DMS53 (cell line): ENCODE measurements around the gene LARP1.
A peak's percentile ranks its signal among the peaks of the same experiment; 100 is the strongest.
"Not testable (repeated sequence)": the region's sequence is repeated elsewhere in the genome, so short reads cannot be mapped to it uniquely, and the experiment has no call there.

Experiments used
- DNase-seq: peaks from one replicate; lab custom pipeline; 2025; lab: John Stamatoyannopoulos, UW

The LARP1 gene

GRCh38 chr5:154755361-154756008 is at the start of gene LARP1:
Gene LARP1, plus strand, starts transcription at chr5:154755377. Its CDS starts 381 bp downstream, at chr5:154755758.
- peak; percentile 76 for DNase-seq

GRCh38 chr5:154706416-154706815 is 48.8 kb upstream of the LARP1 start:
- no peak for DNase-seq

GRCh38 chr5:154707641-154708040 is 47.5 kb upstream of the LARP1 start:
- DNase-seq: no peak

GRCh38 chr5:154708207-154708606 is 47.0 kb upstream of the LARP1 start:
- DNase-seq: no peak

GRCh38 chr5:154708846-154709245 is 46.3 kb upstream of the LARP1 start:
- no peak for DNase-seq

- no peak for DNase-seq
These were observed 45.5 kb upstream of the LARP1 start for GRCh38 chr5:154709368-154710305.

GRCh38 chr5:154712518-154713437 is 42.4 kb upstream of the LARP1 start:
- peak; percentile 90 for DNase-seq

GRCh38 chr5:154713615-154714125 is 41.5 kb upstream of the LARP1 start:
- peak; percentile 41 for DNase-seq

- DNase-seq: peak; percentile 64
These were observed 40.8 kb upstream of the LARP1 start for GRCh38 chr5:154714266-154714986.

- no peak for DNase-seq
These were observed 33.6 kb upstream of the LARP1 start for GRCh38 chr5:154721481-154722058.

- DNase-seq: no peak
These were observed 33.1 kb upstream of the LARP1 start for GRCh38 chr5:154722097-154722496.

- DNase-seq: no peak
These were observed 32.2 kb upstream of the LARP1 start for GRCh38 chr5:154722936-154723335.

- DNase-seq: peak; percentile 39
These were observed 31.3 kb upstream of the LARP1 start for GRCh38 chr5:154723740-154724505.

GRCh38 chr5:154727361-154727760 is 27.8 kb upstream of the LARP1 start:
- no peak for DNase-seq

GRCh38 chr5:154728939-154729588 is 26.1 kb upstream of the LARP1 start:
- peak; percentile 61 for DNase-seq

- peak; percentile 69 for DNase-seq
These were observed 25.6 kb upstream of the LARP1 start for GRCh38 chr5:154729613-154730012.

- not testable (repeated sequence) for DNase-seq
These were observed 24.4 kb upstream of the LARP1 start for GRCh38 chr5:154730761-154731160.

- peak; percentile 18 for DNase-seq
These were observed 23.0 kb upstream of the LARP1 start for GRCh38 chr5:154732212-154732611.
